H1 (cell line): ENCODE results near the gene EIPR1.

Experiments
- BCL11A ChIP-seq, 2 experiments: IDR thresholded peaks; one replicate each; pipeline ENCODE4 v1.6.1; 2011; ENCODE audit warnings: low read depth in 2 of 2, low read length in 2 of 2, mild to moderate bottlenecking in 2 of 2
- CHD2 ChIP-seq: IDR thresholded peaks from 2 replicates; pipeline ENCODE4 v1.6.1; 2012; ENCODE audit warnings: low read length, improper control_type of control experiment
- CTCF ChIP-seq, 3 experiments: IDR thresholded peaks; 1 replicate in 2 of 3; 2 replicates in 1 of 3; pipeline versions ENCODE4 v1.5.1 to v1.6.1; 2011; ENCODE audit warnings: low read length in 3 of 3, mild to moderate bottlenecking in 3 of 3, inconsistent platforms in 2 of 3, low read depth in 1 of 3, moderate library complexity in 1 of 3; ENCODE audit not compliant: insufficient read depth in 1 of 3; ENCODE audit errors: control extremely low read depth in 1 of 3
- TAF1 ChIP-seq: IDR thresholded peaks from 2 replicates; pipeline ENCODE4 v1.6.1; 2011; ENCODE audit warnings: mild to moderate bottlenecking, low read depth, low read length
- YY1 ChIP-seq: IDR thresholded peaks from 2 replicates; pipeline ENCODE4 v1.6.1; 2011; ENCODE audit warnings: low read depth, mild to moderate bottlenecking, low read length

- TF ChIP-seq YY1 (no peak), CTCF (IDR thresholded peaks at IDR 0.05; ENCODE audit: control extremely low read depth in 1 of 3, insufficient read depth in 1 of 3, low read depth in 1 of 3, low read length in 3 of 3) (no peak), CHD2 (no peak), TAF1 (no peak), BCL11A (IDR thresholded peaks at IDR 0.05; ENCODE audit: low read depth in 2 of 2, low read length in 2 of 2) (no peak)
These were observed 22.2 kb upstream of the EIPR1 start for GRCh38 chr2:3399829-3400228.
